ENCODE results near the gene ALDH2.
A peak's percentile ranks its signal among the peaks of the same experiment; 100 is the strongest.

ALDH2 gene

GRCh38 chr12:111756196-111756595 lies 10.5 kb upstream of the ALDH2 start:
- TF ChIP-seq POLR2A (IDR thresholded peaks at IDR 0.05; ENCODE audit: extremely low read depth, insufficient read length) (no peak), MYC (IDR thresholded peaks at IDR 0.05; ENCODE audit: low read depth, low read length) (no peak)
- TF ChIP-seq, protein P1, sequence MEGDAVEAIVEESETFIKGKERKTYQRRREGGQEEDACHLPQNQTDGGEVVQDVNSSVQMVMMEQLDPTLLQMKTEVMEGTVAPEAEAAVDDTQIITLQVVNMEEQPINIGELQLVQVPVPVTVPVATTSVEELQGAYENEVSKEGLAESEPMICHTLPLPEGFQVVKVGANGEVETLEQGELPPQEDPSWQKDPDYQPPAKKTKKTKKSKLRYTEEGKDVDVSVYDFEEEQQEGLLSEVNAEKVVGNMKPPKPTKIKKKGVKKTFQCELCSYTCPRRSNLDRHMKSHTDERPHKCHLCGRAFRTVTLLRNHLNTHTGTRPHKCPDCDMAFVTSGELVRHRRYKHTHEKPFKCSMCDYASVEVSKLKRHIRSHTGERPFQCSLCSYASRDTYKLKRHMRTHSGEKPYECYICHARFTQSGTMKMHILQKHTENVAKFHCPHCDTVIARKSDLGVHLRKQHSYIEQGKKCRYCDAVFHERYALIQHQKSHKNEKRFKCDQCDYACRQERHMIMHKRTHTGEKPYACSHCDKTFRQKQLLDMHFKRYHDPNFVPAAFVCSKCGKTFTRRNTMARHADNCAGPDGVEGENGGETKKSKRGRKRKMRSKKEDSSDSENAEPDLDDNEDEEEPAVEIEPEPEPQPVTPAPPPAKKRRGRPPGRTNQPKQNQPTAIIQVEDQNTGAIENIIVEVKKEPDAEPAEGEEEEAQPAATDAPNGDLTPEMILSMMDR (IDR thresholded peaks at IDR 0.05; ENCODE audit: low read depth, low read length) = no peak
- TF ChIP-seq, protein P2, sequence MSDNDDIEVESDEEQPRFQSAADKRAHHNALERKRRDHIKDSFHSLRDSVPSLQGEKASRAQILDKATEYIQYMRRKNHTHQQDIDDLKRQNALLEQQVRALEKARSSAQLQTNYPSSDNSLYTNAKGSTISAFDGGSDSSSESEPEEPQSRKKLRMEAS (IDR thresholded peaks at IDR 0.05; ENCODE audit: low read depth, low read length) = no peak
- no peak overlapping the region for H3K4me3 ChIP-seq (ENCODE audit: low read depth, low read length)
- no peak for DNase-seq (ENCODE audit: low read depth)

DNA sequence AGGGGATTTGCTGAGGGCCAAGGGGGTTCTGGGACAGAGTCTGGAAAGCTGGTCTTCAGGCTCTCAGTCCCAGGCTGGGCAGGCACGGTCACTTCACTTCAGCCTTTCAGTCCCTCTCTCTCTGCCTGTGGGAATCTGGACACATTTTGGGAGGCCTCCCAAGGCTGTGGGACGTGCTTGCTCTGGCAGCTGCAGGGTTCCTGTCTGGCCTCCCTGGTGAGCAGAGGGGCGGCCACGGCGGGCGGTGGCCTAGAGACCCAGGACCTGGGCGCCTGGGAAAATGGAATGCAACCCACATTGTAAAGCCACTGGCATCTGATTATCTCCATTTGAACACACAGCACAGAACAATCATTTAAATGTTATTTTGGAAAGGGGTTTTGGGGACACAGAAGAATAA lies 10.1 kb upstream of the ALDH2 start:
- peak; percentile 26 for DNase-seq (ENCODE audit: low read depth)
- TF ChIP-seq, protein P1 (IDR thresholded peaks at IDR 0.05; ENCODE audit: low read depth, low read length) = no peak
- TF ChIP-seq MYC (IDR thresholded peaks at IDR 0.05; ENCODE audit: low read depth, low read length) = no peak
- TF ChIP-seq, protein P2 (IDR thresholded peaks at IDR 0.05; ENCODE audit: low read depth, low read length) = no peak
- no peak for TF ChIP-seq POLR2A (IDR thresholded peaks at IDR 0.05; ENCODE audit: extremely low read depth, insufficient read length)
- H3K4me3 ChIP-seq (ENCODE audit: low read depth, low read length) = peak overlapping the region; percentile 22

GRCh38 chr12:111757361-111758119 lies 9.2 kb upstream of the ALDH2 start:
- DNase-seq (ENCODE audit: low read depth) = peak; percentile 93
- peak; percentile 34 for TF ChIP-seq POLR2A (IDR thresholded peaks at IDR 0.05; ENCODE audit: extremely low read depth, insufficient read length)
- TF ChIP-seq, protein P2 (IDR thresholded peaks at IDR 0.05; ENCODE audit: low read depth, low read length) = peak; percentile 79
- TF ChIP-seq MYC (IDR thresholded peaks at IDR 0.05; ENCODE audit: low read depth, low read length) = peak; percentile 84
- TF ChIP-seq, protein P1 (IDR thresholded peaks at IDR 0.05; ENCODE audit: low read depth, low read length) = no peak
- H3K4me3 ChIP-seq (ENCODE audit: low read depth, low read length) = peak overlapping the region; percentile 22

- no peak for TF ChIP-seq MYC (IDR thresholded peaks at IDR 0.05; ENCODE audit: low read depth, low read length)
- TF ChIP-seq, protein P1 (IDR thresholded peaks at IDR 0.05; ENCODE audit: low read depth, low read length) = no peak
- TF ChIP-seq POLR2A (IDR thresholded peaks at IDR 0.05; ENCODE audit: extremely low read depth, insufficient read length) = no peak
- TF ChIP-seq, protein P2 (IDR thresholded peaks at IDR 0.05; ENCODE audit: low read depth, low read length) = no peak
These were observed 8.6 kb upstream of the ALDH2 start for GRCh38 chr12:111758120-111758561.

DNA sequence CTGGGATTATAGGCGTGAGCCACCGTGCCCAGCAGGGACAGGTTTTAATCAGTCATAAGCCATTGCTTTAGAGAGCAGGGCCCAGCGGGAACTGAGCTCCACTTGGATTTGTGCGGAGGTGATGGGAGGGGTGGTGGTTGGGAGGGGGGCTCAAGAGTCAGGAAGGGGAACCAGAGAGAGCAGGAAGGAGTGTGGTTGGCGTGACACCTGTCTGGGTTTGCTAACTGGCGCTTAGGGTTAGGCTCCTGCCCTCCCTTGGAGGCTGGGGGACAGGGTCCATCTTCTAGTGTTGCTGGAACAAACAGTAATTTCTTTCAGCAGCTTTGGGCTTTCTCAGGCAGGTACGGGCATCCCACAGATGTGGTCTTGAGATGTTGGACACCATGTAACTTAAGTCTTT lies 7.5 kb upstream of the ALDH2 start:
- TF ChIP-seq POLR2A (IDR thresholded peaks at IDR 0.05; ENCODE audit: extremely low read depth, insufficient read length) = no peak
- TF ChIP-seq, protein P2 (IDR thresholded peaks at IDR 0.05; ENCODE audit: low read depth, low read length) = no peak
- TF ChIP-seq, protein P1 (IDR thresholded peaks at IDR 0.05; ENCODE audit: low read depth, low read length) = no peak
- TF ChIP-seq MYC (IDR thresholded peaks at IDR 0.05; ENCODE audit: low read depth, low read length) = no peak
- H3K4me3 ChIP-seq (ENCODE audit: low read depth, low read length) = no peak overlapping the region
- DNase-seq (ENCODE audit: low read depth) = peak; percentile 51

More at GRCh38 chr12:111758120-111758561, 8.6 kb upstream of the ALDH2 start:
- H3K4me3 ChIP-seq (ENCODE audit: low read depth, low read length) = peak overlapping the region; percentile 27
- peak; percentile 100 for DNase-seq (ENCODE audit: low read depth)

All from NB4 (cell line).